Memory B cell (primary cell): Measurements from ENCODE around the gene ARGFX.
"Not testable (repeated sequence)": the region's sequence is repeated elsewhere in the genome, so short reads cannot be mapped to it uniquely, and the experiment has no call there.

ENCODE experiments used
- ATAC-seq: fragments of 150-1000 bp; cut with Tn5 transposase; 2 replicates; pipeline ENCODE4 v1.10.0; 2021; ENCODE audit warnings: low read depth, mild to moderate bottlenecking, moderate library complexity
- DNase-seq, 2 donors: peaks; one replicate each; pipeline ENCODE4 v3.0.0; 2022; ENCODE audit warnings: low spot score in 2 of 2
- H3K27ac Mint-ChIP-seq: one replicate; pipeline ENCODE4 v1.8.0; 2022; ENCODE audit warnings: mild to moderate bottlenecking, moderate library complexity, mixed read lengths
- H3K27me3 Mint-ChIP-seq: one replicate; pipeline ENCODE4 v1.8.0; 2022; ENCODE audit warnings: mixed read lengths
- H3K36me3 Mint-ChIP-seq: one replicate; pipeline ENCODE4 v1.8.0; 2022; ENCODE audit warnings: mild to moderate bottlenecking, mixed read lengths
- H3K4me1 Mint-ChIP-seq: one replicate; pipeline ENCODE4 v1.8.0; 2022; ENCODE audit warnings: mixed read lengths
- H3K4me3 Mint-ChIP-seq: one replicate; pipeline ENCODE4 v1.8.0; 2022; ENCODE audit warnings: mild to moderate bottlenecking, moderate library complexity, mixed read lengths
- H3K9me3 Mint-ChIP-seq: one replicate; pipeline ENCODE4 v1.8.0; 2022; ENCODE audit warnings: mixed read lengths

The ARGFX gene

DNA sequence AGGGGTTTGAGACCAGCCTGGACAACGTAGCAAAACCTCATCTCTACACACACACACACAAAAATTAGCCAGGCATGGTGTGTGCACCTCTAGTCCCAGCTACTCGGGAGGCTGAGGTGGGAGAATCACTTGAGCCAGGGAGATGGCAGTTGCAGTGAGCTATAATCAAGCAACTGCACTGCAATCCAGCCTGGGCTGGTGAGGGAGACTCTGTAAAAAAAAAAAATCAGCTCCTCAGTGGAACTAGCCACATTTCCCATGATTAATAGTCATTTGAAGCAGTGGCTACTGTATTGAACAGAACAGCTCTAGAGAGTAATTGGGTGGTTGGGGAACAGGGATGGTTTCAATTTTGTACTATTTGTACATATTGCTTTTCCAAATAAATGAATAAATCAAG, 13.9 kb downstream of the ARGFX start:
- ATAC-seq (no peak), DNase-seq (no peak)
- peaks cover 11% of the 10 kb centered on the region for H3K27me3 Mint-ChIP-seq
- H3K27ac Mint-ChIP-seq = no peak overlapping the region
- H3K9me3 Mint-ChIP-seq = peaks cover 1% of the 10 kb centered on the region
- H3K4me3 Mint-ChIP-seq = no peak overlapping the region
- no peaks in the 10 kb centered on the region for H3K36me3 Mint-ChIP-seq
- H3K4me1 Mint-ChIP-seq = peaks cover 3% of the 10 kb centered on the region

GRCh38 chr3:121584418-121584817, 16.7 kb downstream of the ARGFX start:
- H3K27me3 Mint-ChIP-seq = peaks cover 12% of the 10 kb centered on the region
- DNase-seq (no peak), ATAC-seq (no peak)
- no peaks in the 10 kb centered on the region for H3K36me3 Mint-ChIP-seq
- H3K27ac Mint-ChIP-seq = no peak overlapping the region
- peaks cover 3% of the 10 kb centered on the region for H3K4me1 Mint-ChIP-seq
- H3K9me3 Mint-ChIP-seq = peaks cover 1% of the 10 kb centered on the region
- H3K4me3 Mint-ChIP-seq = no peak overlapping the region

GRCh38 chr3:121592856-121593702, 25.3 kb downstream of the ARGFX start, which contains the start of gene FBXO40:
TSS of gene FBXO40 (plus strand) at chr3:121593379. CDS start at chr3:121620576, 27,197 bp downstream.
- H3K9me3 Mint-ChIP-seq = no peaks in the 10 kb centered on the region
- peak within 1 kb of the TSS; percentile 37 for H3K4me3 Mint-ChIP-seq
- H3K36me3 Mint-ChIP-seq = no peaks in the 10 kb centered on the region
- peaks cover 2% of the 10 kb centered on the region for H3K27me3 Mint-ChIP-seq
- no peak within 1 kb of the TSS for H3K27ac Mint-ChIP-seq
- H3K4me1 Mint-ChIP-seq = peaks cover 8% of the 10 kb centered on the region
- no peak for DNase-seq
- peak; percentile 57 for ATAC-seq

DNA sequence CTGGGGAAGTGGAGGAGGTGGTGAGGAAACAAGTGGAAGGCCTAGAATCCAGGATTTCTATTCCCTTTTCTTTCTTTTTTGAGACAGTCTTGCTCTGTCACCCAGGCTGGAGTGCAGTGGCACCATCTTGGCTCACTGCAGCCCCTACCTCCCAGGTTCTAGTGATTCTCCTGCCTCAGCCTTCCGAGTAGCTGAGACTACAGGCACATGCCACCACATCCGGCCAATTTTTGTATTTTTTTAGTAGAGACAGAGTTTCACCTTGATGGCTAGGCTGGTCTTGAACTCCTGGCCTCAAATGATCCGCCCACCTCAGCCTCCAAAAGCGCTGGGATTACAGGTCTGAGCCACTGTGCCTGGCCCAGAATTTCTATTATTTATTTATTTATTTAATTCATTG, 26.1 kb downstream of the ARGFX start:
- not testable (repeated sequence) for H3K36me3 Mint-ChIP-seq, H3K27ac Mint-ChIP-seq, H3K4me1 Mint-ChIP-seq, ATAC-seq, H3K9me3 Mint-ChIP-seq, H3K4me3 Mint-ChIP-seq, DNase-seq, H3K27me3 Mint-ChIP-seq

GRCh38 chr3:121594850-121595249, 27.1 kb downstream of the ARGFX start:
- Mint-ChIP-seq H3K4me3 (no peak overlapping the region), H3K36me3 (no peaks in the 10 kb centered on the region), H3K27me3 (peaks cover 2% of the 10 kb centered on the region), H3K27ac (no peak overlapping the region), H3K9me3 (no peaks in the 10 kb centered on the region), H3K4me1 (peaks cover 8% of the 10 kb centered on the region)
- ATAC-seq (no peak), DNase-seq (no peak)

GRCh38 chr3:121595765-121596406, 28.1 kb downstream of the ARGFX start:
- no peak for ATAC-seq
- H3K27me3 Mint-ChIP-seq = peaks cover 2% of the 10 kb centered on the region
- no peak overlapping the region for H3K4me3 Mint-ChIP-seq
- no peak for DNase-seq
- H3K9me3 Mint-ChIP-seq = no peaks in the 10 kb centered on the region
- no peak overlapping the region for H3K27ac Mint-ChIP-seq
- no peaks in the 10 kb centered on the region for H3K36me3 Mint-ChIP-seq
- peaks cover 8% of the 10 kb centered on the region for H3K4me1 Mint-ChIP-seq

- no peak for ATAC-seq
- Mint-ChIP-seq H3K4me1 (peaks cover 3% of the 10 kb centered on the region), H3K27me3 (peaks cover 2% of the 10 kb centered on the region), H3K36me3 (no peaks in the 10 kb centered on the region), H3K27ac (no peak overlapping the region), H3K4me3 (no peak overlapping the region), H3K9me3 (no peaks in the 10 kb centered on the region)
- no peak for DNase-seq
Measured at GRCh38 chr3:121598564-121598963, 30.8 kb downstream of the ARGFX start.

DNA sequence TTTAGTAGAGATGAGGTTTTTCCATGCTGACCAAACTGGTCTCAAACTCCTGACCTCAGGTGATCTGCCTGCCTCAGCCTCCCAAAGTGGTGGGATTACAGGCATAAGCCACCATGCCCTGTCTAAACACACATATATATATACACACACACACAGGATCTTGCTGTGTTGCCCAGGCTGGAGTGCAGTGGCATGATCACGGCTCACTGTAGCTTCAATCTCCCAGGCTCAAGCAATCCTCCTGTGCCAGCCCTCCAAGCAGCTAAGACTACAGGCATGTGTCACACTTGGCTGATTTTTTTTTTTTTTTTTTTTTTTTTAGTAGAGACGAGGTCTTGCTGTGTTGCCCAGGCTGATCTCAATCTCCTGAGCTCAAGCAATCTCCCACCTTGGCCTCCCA, 32.2 kb downstream of the ARGFX start:
- H3K4me1 Mint-ChIP-seq, H3K27ac Mint-ChIP-seq, H3K9me3 Mint-ChIP-seq, ATAC-seq, H3K36me3 Mint-ChIP-seq, H3K4me3 Mint-ChIP-seq, DNase-seq, H3K27me3 Mint-ChIP-seq: not testable (repeated sequence)

DNA sequence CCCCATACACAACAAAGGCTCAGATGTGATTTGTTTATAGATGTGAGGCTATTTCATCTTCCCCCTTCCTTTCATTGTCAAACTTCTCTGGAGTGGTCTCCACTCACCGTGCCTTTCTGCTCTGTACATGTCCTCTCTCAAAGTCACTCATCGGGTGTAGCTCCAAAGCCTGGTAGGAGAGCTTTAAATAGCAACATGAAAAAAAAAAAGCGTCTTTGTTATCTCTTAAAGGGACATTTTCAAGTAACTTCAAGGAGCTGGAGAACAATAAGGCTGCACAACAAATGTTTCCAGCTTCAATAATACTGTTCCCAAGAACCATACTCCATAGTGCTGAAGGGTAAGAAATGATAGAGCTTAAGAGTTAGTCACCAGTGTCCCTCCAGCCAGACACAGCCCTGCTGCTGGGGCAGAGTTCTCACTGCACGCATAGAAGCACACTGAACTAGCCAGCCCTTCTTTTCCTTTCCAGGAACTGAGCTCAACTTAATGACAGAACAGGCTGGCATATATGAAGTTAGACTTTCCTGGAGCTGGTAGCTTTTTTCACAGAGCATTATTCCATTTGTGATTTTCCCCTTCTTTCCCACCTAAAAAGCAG, 33.6 kb downstream of the ARGFX start:
- H3K4me3 Mint-ChIP-seq = no peak overlapping the region
- no peak for ATAC-seq
- no peaks in the 10 kb centered on the region for H3K36me3 Mint-ChIP-seq
- H3K27me3 Mint-ChIP-seq = no peaks in the 10 kb centered on the region
- no peak for DNase-seq
- no peaks in the 10 kb centered on the region for H3K4me1 Mint-ChIP-seq
- no peak overlapping the region for H3K27ac Mint-ChIP-seq
- H3K9me3 Mint-ChIP-seq = no peaks in the 10 kb centered on the region

DNA sequence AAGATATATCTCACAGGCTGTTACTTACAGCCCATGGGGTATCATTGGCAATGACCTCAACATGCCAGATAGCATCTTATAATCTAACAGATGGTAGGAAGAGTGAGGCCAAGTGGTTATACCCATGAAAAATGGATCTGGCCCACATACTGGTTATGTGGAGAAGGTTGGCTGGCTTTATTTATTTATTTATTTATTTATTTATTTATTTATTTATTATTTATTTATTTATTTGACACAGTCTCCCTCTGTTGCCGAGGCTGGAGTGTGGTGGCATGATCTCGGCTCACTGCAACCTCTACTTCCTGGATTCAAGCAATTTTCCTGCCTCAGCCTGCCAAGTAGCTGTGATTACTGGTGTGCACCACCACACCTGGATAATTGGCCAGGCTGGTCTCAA, 37.0 kb downstream of the ARGFX start:
- ATAC-seq (no peak), DNase-seq (no peak)
- Mint-ChIP-seq H3K27me3 (no peaks in the 10 kb centered on the region), H3K27ac (no peak overlapping the region), H3K4me3 (no peak overlapping the region), H3K36me3 (no peaks in the 10 kb centered on the region), H3K4me1 (no peaks in the 10 kb centered on the region), H3K9me3 (no peaks in the 10 kb centered on the region)

- Mint-ChIP-seq H3K36me3 (no peaks in the 10 kb centered on the region), H3K27ac (no peak overlapping the region), H3K27me3 (no peaks in the 10 kb centered on the region), H3K4me3 (no peak overlapping the region), H3K4me1 (no peaks in the 10 kb centered on the region), H3K9me3 (no peaks in the 10 kb centered on the region)
- ATAC-seq (no peak), DNase-seq (no peak)
Measured at GRCh38 chr3:121606106-121606505, 38.4 kb downstream of the ARGFX start.
